Omental fat pad (tissue), 4 donors: ENCODE data around the gene ANKS6. TPM values are rescaled to one million over a fixed set of nuclear protein-coding genes. Genes with fewer than 3 reads are reported as not detected.

ENCODE experiments used
- ATAC-seq: fragments of 150-250 bp; one replicate; pipeline ENCODE4 v1.9.1; 2016; ENCODE audit warnings: mild to moderate bottlenecking, moderate library complexity; ENCODE audit not compliant: low FRiP score
- DNase-seq: peaks from one replicate; pipeline ENCODE4 v3.0.0-alpha.2; 2019; ENCODE audit warnings: low spot score
- total RNA-seq, 4 donors: library from RNA; depleted of rRNA; stranded (reverse); fragments of >200 nt; gene quantifications; one replicate each; pipeline ENCODE4 v1.1.0, GENCODE V29; 2016
- TF ChIP-seq, protein P1 (sequence below), 3 donors: fragments of 450-650 bp; IDR thresholded peaks; one replicate each; pipeline ENCODE4 v1.5.1; 2016 to 2017; ENCODE audit warnings: antibody characterized with exemption in 3 of 3, mild to moderate bottlenecking in 3 of 3, moderate library complexity in 2 of 3

Gene ANKS6
- total RNA-seq, 4 donors from 2014 or later = 14.7 to 24.7 (median 20.4) TPM

DNA sequence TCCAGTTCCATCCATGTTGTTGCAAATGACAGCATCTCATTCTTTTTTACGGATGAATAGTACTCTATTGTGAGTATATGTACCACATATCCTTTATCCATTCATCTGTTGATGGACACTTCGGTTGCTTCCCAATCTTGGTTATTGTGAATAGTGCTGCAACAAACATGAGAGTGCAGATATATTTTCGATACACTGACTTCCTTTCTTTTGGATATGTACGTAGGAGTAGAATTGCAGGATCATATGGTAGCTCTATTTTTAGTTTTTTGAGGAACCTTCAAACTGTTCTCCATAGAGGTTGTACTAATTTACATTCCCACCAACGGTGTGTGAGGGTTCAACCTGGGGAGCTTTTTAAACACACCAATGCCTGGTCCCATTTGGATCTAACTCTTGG is 33.4 kb upstream of the ANKS6 start:
- DNase-seq (no peak), ATAC-seq (no peak)
- TF ChIP-seq, protein P1, sequence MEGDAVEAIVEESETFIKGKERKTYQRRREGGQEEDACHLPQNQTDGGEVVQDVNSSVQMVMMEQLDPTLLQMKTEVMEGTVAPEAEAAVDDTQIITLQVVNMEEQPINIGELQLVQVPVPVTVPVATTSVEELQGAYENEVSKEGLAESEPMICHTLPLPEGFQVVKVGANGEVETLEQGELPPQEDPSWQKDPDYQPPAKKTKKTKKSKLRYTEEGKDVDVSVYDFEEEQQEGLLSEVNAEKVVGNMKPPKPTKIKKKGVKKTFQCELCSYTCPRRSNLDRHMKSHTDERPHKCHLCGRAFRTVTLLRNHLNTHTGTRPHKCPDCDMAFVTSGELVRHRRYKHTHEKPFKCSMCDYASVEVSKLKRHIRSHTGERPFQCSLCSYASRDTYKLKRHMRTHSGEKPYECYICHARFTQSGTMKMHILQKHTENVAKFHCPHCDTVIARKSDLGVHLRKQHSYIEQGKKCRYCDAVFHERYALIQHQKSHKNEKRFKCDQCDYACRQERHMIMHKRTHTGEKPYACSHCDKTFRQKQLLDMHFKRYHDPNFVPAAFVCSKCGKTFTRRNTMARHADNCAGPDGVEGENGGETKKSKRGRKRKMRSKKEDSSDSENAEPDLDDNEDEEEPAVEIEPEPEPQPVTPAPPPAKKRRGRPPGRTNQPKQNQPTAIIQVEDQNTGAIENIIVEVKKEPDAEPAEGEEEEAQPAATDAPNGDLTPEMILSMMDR (IDR thresholded peaks at IDR 0.05) = no peak

GRCh38 chr9:98826716-98827115 is 30.4 kb upstream of the ANKS6 start:
- no peak for ATAC-seq
- TF ChIP-seq, protein P1 (IDR thresholded peaks at IDR 0.05) = no peak
- no peak for DNase-seq

GRCh38 chr9:98825414-98825813 is 29.1 kb upstream of the ANKS6 start:
- DNase-seq (no peak), ATAC-seq (no peak)
- TF ChIP-seq, protein P1 (IDR thresholded peaks at IDR 0.05) = no peak

GRCh38 chr9:98823666-98824334 is 27.4 kb upstream of the ANKS6 start:
- ATAC-seq (no peak), DNase-seq (no peak)
- TF ChIP-seq, protein P1 (IDR thresholded peaks at IDR 0.05) = no peak

DNA sequence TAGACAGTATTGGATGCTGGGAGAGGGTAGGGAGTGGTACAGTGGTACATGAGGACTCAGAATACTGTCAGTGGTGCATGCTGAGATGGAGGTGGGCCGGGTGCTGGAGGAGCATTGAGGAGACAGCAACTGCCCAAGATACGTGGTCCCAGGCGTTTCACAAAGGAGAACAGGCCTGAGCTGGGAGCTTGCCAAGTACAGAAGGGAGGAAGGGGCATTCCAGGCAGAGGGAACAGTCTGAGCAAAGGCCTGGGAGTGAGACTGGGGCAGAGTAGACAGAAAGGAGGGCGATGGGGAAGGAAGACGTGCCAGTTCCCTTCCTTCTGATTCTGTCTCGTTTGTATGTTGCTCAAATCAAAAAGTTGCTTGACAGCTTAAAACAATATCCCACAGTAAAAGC is 26.3 kb upstream of the ANKS6 start:
- ATAC-seq = no peak
- no peak for DNase-seq
- TF ChIP-seq, protein P1 (IDR thresholded peaks at IDR 0.05) = no peak

GRCh38 chr9:98821831-98822230 is 25.5 kb upstream of the ANKS6 start:
- TF ChIP-seq, protein P1 (IDR thresholded peaks at IDR 0.05) = no peak
- ATAC-seq (no peak), DNase-seq (no peak)

- TF ChIP-seq, protein P1 (IDR thresholded peaks at IDR 0.05) = no peak
- DNase-seq = no peak
- no peak for ATAC-seq
These were observed 22.9 kb upstream of the ANKS6 start for GRCh38 chr9:98819231-98819630.
